ENCODE measurements around the gene EME2. TPM values are rescaled to one million over a fixed set of nuclear protein-coding genes. Genes with fewer than 3 reads are reported as not detected.
A peak's percentile ranks its signal among the peaks of the same experiment; 100 is the strongest.

EME2 gene
- total RNA-seq, 1 donor from 2014 or later = 19.2 TPM

DNA sequence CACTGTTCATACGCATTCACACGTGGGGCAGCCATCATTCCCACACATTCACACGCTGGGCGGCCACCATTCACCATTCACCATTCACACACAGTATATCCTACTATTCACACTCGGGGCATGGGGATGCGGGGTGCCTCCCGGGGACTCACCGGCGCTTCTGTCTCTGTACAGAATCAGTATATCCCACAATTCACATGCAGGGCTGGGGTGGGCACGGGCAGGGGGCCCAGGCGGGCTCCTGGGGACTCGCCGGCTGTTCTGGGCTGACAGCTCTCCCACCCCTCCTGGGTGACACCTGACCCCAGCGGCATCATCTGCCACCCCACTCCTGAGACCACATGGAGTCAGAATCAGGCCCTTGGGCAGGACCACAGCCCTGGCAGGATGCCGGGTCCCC, 10.9 kb upstream of the EME2 start:
- H3K4me3 ChIP-seq = no peak overlapping the region
- peaks cover 69% of the 10 kb centered on the region for H3K36me3 ChIP-seq
- DNase-seq = no peak
- H3K9me3 ChIP-seq = no peaks in the 10 kb centered on the region
- no peak for ATAC-seq
- no peaks in the 10 kb centered on the region for H3K27me3 ChIP-seq
- no peak overlapping the region for H3K27ac ChIP-seq
- no peaks in the 10 kb centered on the region for H3K4me1 ChIP-seq
- TF ChIP-seq, protein P1, sequence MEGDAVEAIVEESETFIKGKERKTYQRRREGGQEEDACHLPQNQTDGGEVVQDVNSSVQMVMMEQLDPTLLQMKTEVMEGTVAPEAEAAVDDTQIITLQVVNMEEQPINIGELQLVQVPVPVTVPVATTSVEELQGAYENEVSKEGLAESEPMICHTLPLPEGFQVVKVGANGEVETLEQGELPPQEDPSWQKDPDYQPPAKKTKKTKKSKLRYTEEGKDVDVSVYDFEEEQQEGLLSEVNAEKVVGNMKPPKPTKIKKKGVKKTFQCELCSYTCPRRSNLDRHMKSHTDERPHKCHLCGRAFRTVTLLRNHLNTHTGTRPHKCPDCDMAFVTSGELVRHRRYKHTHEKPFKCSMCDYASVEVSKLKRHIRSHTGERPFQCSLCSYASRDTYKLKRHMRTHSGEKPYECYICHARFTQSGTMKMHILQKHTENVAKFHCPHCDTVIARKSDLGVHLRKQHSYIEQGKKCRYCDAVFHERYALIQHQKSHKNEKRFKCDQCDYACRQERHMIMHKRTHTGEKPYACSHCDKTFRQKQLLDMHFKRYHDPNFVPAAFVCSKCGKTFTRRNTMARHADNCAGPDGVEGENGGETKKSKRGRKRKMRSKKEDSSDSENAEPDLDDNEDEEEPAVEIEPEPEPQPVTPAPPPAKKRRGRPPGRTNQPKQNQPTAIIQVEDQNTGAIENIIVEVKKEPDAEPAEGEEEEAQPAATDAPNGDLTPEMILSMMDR (IDR thresholded peaks at IDR 0.05) = no peak
- intact Hi-C loops (cut with DNase I) = no loop called here

- TF ChIP-seq, protein P1 (IDR thresholded peaks at IDR 0.05) = no peak
- Histone ChIP-seq H3K27me3 (no peaks in the 10 kb centered on the region), H3K27ac (no peak overlapping the region), H3K4me3 (no peak overlapping the region), H3K36me3 (peaks cover 75% of the 10 kb centered on the region), H3K9me3 (no peaks in the 10 kb centered on the region), H3K4me1 (no peaks in the 10 kb centered on the region)
- DNase-seq (no peak), ATAC-seq (no peak)
- intact Hi-C loops (cut with DNase I) = no loop called here
Measured at GRCh38 chr16:1762196-1762878, 10.3 kb upstream of the EME2 start.

DNA sequence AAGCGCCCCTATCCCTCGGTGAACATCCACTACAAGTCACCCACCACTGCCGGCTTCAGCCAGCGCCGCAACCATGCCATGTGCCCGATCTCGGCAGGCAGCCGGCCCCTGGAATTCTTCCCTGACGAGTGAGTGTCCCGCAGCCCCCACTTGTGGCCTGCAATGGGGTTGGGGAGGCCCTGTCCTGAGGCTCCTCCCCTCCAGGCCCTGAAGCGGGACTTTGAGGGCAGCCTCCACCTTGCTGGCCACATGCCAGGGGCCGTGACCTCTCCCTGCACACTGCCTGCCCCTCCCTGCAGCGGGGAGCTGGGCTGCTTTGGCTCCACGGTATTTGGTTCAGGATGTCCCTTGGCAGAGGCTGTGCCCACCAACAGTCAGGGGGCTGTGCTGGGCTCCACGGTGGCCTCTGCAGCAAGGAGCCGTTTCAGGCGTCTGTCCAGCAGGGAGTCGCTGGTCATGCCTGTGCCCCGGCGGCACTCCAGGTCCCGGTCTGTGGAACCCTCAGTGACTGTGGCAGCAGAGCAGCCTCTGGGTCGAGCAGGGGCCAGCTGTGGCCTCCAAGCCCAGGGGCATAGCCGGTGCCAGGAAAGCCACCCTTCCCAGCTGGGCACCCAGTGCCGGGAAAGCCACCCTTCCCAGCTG, 9.6 kb upstream of the EME2 start:
- no peak for DNase-seq
- no peaks in the 10 kb centered on the region for H3K27me3 ChIP-seq
- H3K27ac ChIP-seq = no peak overlapping the region
- H3K4me3 ChIP-seq = no peak overlapping the region
- H3K9me3 ChIP-seq = no peaks in the 10 kb centered on the region
- no peaks in the 10 kb centered on the region for H3K4me1 ChIP-seq
- intact Hi-C loops (cut with DNase I) = no loop called here
- no peak for ATAC-seq
- peaks cover 76% of the 10 kb centered on the region for H3K36me3 ChIP-seq
- TF ChIP-seq, protein P1 (IDR thresholded peaks at IDR 0.05) = no peak

DNA sequence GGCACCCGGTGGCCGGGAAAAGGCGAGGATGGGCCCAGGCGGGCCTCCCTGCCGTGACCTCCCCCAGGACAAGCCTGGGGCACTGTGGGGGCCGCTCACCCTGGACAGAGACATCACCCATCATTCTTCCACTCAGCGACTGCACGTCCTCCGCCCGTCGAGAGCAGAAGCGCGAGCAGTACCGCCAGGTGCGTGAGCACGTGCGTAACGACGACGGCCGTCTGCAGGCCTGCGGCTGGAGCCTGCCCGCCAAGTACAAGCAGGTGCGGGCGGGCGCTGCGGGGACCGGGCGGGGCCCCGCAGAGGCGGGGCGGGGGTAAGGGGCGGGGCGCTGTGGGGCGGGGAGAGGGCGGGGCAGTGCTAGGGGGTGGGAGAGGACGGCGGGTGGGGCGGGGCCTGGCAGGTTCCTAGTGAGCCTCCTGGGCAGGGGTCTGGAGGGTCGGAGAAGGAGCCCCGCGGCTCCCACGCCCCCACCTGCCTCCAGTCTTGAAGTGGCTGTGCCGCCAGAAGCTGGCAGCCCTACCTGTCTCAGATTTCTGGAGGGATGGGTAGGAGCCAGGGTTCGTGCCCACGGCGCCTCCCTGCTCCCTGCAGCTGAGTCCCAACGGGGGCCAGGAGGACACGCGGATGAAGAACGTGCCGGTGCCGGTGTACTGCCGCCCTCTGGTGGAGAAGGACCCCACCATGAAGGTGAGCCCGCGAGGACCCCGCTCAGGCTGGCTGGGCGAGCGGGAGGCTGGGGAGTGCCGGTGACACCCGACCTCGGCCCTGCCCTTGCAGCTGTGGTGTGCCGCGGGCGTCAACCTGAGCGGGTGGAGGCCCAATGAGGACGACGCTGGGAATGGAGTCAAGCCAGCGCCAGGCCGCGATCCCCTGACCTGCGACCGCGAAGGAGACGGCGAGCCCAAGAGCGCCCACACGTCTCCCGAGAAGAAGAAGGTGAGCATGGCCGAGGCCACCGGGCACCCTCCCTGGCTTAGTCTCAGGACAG, 8.8 kb upstream of the EME2 start:
- Histone ChIP-seq H3K9me3 (no peaks in the 10 kb centered on the region), H3K27ac (no peak overlapping the region), H3K4me1 (no peaks in the 10 kb centered on the region), H3K27me3 (no peaks in the 10 kb centered on the region), H3K36me3 (peaks cover 71% of the 10 kb centered on the region), H3K4me3 (no peak overlapping the region)
- DNase-seq = no peak
- intact Hi-C loops (cut with DNase I) = no loop called here
- ATAC-seq = no peak
- TF ChIP-seq, protein P1 (IDR thresholded peaks at IDR 0.05) = peak; percentile 11

DNA sequence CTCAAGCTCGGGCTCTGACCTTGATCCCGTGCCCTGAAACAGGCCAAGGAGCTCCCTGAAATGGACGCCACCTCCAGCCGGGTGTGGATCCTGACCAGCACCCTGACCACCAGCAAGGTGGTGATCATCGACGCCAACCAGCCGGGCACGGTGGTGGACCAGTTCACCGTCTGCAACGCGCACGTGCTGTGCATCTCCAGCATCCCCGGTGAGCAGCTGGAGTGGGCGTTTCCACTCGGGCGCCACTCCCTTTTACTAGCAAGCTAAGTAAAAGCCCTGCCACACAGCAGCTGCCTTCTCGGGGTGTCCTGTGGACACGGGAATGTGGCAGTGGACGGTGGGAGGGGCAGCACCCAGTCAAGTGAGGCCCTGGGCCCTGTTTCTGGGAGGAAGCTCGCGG, 7.6 kb upstream of the EME2 start:
- peaks cover 70% of the 10 kb centered on the region for H3K36me3 ChIP-seq
- H3K27ac ChIP-seq = no peak overlapping the region
- no peaks in the 10 kb centered on the region for H3K9me3 ChIP-seq
- DNase-seq = no peak
- intact Hi-C loops (cut with DNase I) = no loop called here
- TF ChIP-seq, protein P1 (IDR thresholded peaks at IDR 0.05) = no peak
- H3K4me3 ChIP-seq = no peak overlapping the region
- H3K4me1 ChIP-seq = peaks cover 1% of the 10 kb centered on the region
- no peaks in the 10 kb centered on the region for H3K27me3 ChIP-seq
- ATAC-seq = no peak
